GM10266 (cell line): ENCODE data around the gene MOB2.

ENCODE experiments used
- DNase-seq: peaks from one replicate; pipeline ENCODE4 v3.0.0; 2012; ENCODE audit errors: extremely low spot score
- CTCF ChIP-seq: IDR thresholded peaks from 2 replicates; pipeline ENCODE4 v1.5.1; 2012; ENCODE audit warnings: mild to moderate bottlenecking, low read depth; ENCODE audit not compliant: control insufficient read depth, insufficient read depth; ENCODE audit errors: missing control alignments

MOB2 gene

DNA sequence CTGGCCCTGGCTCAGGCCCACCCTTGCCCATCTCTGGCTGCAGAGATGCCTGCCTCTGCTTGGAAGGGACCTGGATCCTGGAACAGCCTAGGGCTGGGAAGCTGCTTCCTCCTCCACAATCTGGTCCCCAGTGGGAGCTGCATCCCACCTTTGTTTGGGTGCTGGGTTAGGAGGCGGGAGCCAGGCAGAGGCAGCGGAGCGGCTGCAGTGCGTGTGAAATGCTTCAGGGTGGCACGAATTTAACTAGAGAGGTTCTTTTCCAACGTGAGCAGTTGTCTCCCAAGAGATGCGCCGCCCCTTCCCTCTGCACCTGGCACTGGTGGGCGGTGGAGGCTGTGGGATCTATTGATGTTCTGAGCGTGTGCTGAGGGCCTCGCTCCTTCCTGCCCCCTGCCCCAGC lies 65.3 kb downstream of the MOB2 start:
- no peak for TF ChIP-seq CTCF
- DNase-seq: no peak

DNA sequence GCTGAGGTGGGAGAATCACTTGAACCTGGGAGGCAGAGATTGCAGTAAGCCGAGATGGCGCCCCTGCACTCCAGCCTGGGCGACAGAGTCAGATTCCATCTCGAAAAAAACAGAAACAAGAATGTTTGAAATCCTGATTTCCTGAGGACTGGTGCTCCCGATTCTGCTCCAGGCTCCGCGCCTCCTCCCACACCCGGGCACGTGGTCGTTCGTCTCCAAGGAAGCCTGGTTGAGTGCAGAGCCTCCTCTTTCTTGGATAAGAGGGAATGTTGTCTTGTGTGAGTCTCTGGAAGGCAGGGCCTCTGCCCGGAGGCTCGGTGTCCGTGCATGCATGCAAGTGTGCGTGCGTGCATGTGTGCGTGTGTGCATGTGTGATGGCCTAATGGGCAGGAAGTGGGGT lies 66.8 kb downstream of the MOB2 start:
- TF ChIP-seq CTCF: no peak
- DNase-seq: no peak
